ENCODE data around the gene ZNF24. TPM values are rescaled to one million over a fixed set of nuclear protein-coding genes. Genes with fewer than 3 reads are reported as not detected.

ZNF24 gene
- total and polyA plus RNA-seq, 12 donors, result 16.3 to 75.6 (median 44.5) TPM

GRCh38 chr18:35383136-35383535, 38.9 kb upstream of the ZNF24 start:
- Histone ChIP-seq H3K27ac (no peak overlapping the region), H3K9me3 (replicated peaks in 1 of 3) (no peaks in the 10 kb centered on the region), H3K36me3 (replicated peaks in 1 of 2) (no peaks in the 10 kb centered on the region), H3K4me3 (no peak overlapping the region), H3K4me1 (replicated peaks in 1 of 2) (peaks cover 0 to 3% of the 10 kb centered on the region in 2 donors), H3K27me3 (no peaks in the 10 kb centered on the region)
- DNase-seq, result no peak
- intact Hi-C loops (cut with DNase I), result no loop called here
- TF ChIP-seq POLR2A (IDR thresholded peaks at IDR 0.05), result no peak
- TF ChIP-seq, protein P1, sequence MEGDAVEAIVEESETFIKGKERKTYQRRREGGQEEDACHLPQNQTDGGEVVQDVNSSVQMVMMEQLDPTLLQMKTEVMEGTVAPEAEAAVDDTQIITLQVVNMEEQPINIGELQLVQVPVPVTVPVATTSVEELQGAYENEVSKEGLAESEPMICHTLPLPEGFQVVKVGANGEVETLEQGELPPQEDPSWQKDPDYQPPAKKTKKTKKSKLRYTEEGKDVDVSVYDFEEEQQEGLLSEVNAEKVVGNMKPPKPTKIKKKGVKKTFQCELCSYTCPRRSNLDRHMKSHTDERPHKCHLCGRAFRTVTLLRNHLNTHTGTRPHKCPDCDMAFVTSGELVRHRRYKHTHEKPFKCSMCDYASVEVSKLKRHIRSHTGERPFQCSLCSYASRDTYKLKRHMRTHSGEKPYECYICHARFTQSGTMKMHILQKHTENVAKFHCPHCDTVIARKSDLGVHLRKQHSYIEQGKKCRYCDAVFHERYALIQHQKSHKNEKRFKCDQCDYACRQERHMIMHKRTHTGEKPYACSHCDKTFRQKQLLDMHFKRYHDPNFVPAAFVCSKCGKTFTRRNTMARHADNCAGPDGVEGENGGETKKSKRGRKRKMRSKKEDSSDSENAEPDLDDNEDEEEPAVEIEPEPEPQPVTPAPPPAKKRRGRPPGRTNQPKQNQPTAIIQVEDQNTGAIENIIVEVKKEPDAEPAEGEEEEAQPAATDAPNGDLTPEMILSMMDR (IDR thresholded peaks at IDR 0.05), result no peak
- WGBS, 4 donors, result 73 to 91% (median 77%) methylated on average over 2 of the region's 2 CpGs

GRCh38 chr18:35379421-35379820, 35.2 kb upstream of the ZNF24 start:
- H3K27me3 ChIP-seq, result no peaks in the 10 kb centered on the region
- no peak for DNase-seq
- H3K4me3 ChIP-seq, result no peak overlapping the region
- H3K9me3 ChIP-seq (replicated peaks in 1 of 3), result no peaks in the 10 kb centered on the region
- H3K27ac ChIP-seq, result no peak overlapping the region
- 61 to 91% (median 73%) methylated on average over 2 of the region's 2 CpGs for WGBS, 4 donors
- no peaks in the 10 kb centered on the region for H3K36me3 ChIP-seq (replicated peaks in 1 of 2)
- TF ChIP-seq POLR2A (IDR thresholded peaks at IDR 0.05), result no peak
- TF ChIP-seq, protein P1 (IDR thresholded peaks at IDR 0.05), result no peak
- H3K4me1 ChIP-seq (replicated peaks in 1 of 2), result peaks cover 3 to 7% of the 10 kb centered on the region in 2 donors
- intact Hi-C loops (cut with DNase I), result no loop called here

DNA sequence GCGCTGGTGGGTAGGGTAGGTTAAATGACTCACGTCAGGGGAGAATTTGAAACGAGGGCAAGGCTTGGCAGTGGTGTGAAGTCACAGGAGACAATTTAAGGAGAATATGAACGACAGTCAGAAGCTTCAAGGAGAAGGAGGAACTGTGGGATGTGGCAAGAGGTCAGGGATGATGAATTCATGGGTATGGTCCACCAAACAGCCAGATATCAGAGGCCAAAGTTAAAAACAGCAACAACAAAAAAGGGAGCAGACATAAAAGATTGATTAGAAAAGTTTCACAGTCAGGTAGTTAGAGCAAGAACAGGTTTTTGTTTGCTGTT, 34.3 kb upstream of the ZNF24 start:
- Histone ChIP-seq H3K36me3 (replicated peaks in 1 of 2) (no peaks in the 10 kb centered on the region), H3K27ac (no peak overlapping the region), H3K27me3 (no peaks in the 10 kb centered on the region), H3K4me3 (no peak overlapping the region), H3K4me1 (replicated peaks in 1 of 2) (peaks cover 3 to 7% of the 10 kb centered on the region in 2 donors), H3K9me3 (replicated peaks in 1 of 3) (no peaks in the 10 kb centered on the region)
- no peak for TF ChIP-seq POLR2A (IDR thresholded peaks at IDR 0.05)
- TF ChIP-seq, protein P1 (IDR thresholded peaks at IDR 0.05), result no peak
- DNase-seq, result no peak
- intact Hi-C loops (cut with DNase I), result no loop called here
- WGBS, 4 donors, result 29 to 52% (median 40%) methylated on average over 4 of the region's 4 CpGs

- TF ChIP-seq, protein P1 (IDR thresholded peaks at IDR 0.05), result no peak
- TF ChIP-seq POLR2A (IDR thresholded peaks at IDR 0.05), result no peak
- intact Hi-C loops (cut with DNase I), result no loop called here
- Histone ChIP-seq H3K36me3 (replicated peaks in 1 of 2) (no peaks in the 10 kb centered on the region), H3K4me1 (replicated peaks in 1 of 2) (peaks cover 3 to 7% of the 10 kb centered on the region in 2 donors), H3K27ac (no peak overlapping the region), H3K9me3 (replicated peaks in 1 of 3) (no peaks in the 10 kb centered on the region), H3K4me3 (peak overlapping the region in 1 of 4 donors; percentile 77), H3K27me3 (no peaks in the 10 kb centered on the region)
- no peak for DNase-seq
- 80 to 84% (median 81%) methylated on average over 14 of the region's 14 CpGs for WGBS, 4 donors
Measured at GRCh38 chr18:35377875-35378573, 33.8 kb upstream of the ZNF24 start.

Measured in adrenal gland (tissue), 12 donors.